Measurements from ENCODE around the gene SCARB1. TPM values are rescaled to one million over a fixed set of nuclear protein-coding genes. Genes with fewer than 3 reads are reported as not detected.

SCARB1 gene
- total and polyA plus RNA-seq, 9 of the 15 experiments (the other 6 are each of a cell fraction or from before 2014, with no cell fraction given): 0.56 to 157 (median 52.8) TPM

- TF ChIP-seq, protein P1, sequence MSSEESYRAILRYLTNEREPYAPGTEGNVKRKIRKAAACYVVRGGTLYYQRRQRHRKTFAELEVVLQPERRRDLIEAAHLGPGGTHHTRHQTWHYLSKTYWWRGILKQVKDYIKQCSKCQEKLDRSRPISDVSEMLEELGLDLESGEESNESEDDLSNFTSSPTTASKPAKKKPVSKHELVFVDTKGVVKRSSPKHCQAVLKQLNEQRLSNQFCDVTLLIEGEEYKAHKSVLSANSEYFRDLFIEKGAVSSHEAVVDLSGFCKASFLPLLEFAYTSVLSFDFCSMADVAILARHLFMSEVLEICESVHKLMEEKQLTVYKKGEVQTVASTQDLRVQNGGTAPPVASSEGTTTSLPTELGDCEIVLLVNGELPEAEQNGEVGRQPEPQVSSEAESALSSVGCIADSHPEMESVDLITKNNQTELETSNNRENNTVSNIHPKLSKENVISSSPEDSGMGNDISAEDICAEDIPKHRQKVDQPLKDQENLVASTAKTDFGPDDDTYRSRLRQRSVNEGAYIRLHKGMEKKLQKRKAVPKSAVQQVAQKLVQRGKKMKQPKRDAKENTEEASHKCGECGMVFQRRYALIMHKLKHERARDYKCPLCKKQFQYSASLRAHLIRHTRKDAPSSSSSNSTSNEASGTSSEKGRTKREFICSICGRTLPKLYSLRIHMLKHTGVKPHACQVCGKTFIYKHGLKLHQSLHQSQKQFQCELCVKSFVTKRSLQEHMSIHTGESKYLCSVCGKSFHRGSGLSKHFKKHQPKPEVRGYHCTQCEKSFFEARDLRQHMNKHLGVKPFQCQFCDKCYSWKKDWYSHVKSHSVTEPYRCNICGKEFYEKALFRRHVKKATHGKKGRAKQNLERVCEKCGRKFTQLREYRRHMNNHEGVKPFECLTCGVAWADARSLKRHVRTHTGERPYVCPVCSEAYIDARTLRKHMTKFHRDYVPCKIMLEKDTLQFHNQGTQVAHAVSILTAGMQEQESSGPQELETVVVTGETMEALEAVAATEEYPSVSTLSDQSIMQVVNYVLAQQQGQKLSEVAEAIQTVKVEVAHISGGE (CRISPR knock-in tag; IDR thresholded peaks at IDR 0.05): 0 out of 6 replicates have a peak, but pooled peaks of 1 of the 3 experiments have one; percentile 27
- TF ChIP-seq POLR2B (IDR thresholded peaks at IDR 0.05; ENCODE audit: low read depth, partially characterized antibody) (peak; percentile 6), POLR2AphosphoS5 (IDR thresholded peaks at IDR 0.05; ENCODE audit: control insufficient read depth, insufficient read depth, low read depth, low read length) (peak; percentile 57), ZNF23 (CRISPR knock-in tag; IDR thresholded peaks at IDR 0.05) (no peak), RBM14 (IDR thresholded peaks at IDR 0.05; ENCODE audit: borderline replicate concordance, insufficient read depth, low read depth, low read length) (no peak), MEF2D (tag; conservative IDR thresholded peaks at IDR 0.05; ENCODE audit: low read depth) (no peak), U2AF1 (optimal IDR thresholded peaks at IDR 0.05; ENCODE audit: low read depth, low read length) (no peak), LEF1 (IDR thresholded peaks at IDR 0.05) (peak; percentile 50), ELF4 (CRISPR knock-in tag; IDR thresholded peaks at IDR 0.05) (0 out of 2 replicates have a peak, but pooled peaks have one; percentile 33), ZNF586 (CRISPR knock-in tag; conservative IDR thresholded peaks at IDR 0.05) (no peak), ZNF175 (CRISPR knock-in tag; IDR thresholded peaks at IDR 0.05; ENCODE audit: low read depth) (no peak), ZNF311 (CRISPR knock-in tag; IDR thresholded peaks at IDR 0.05) (no peak)
- TF ChIP-seq, protein P2, sequence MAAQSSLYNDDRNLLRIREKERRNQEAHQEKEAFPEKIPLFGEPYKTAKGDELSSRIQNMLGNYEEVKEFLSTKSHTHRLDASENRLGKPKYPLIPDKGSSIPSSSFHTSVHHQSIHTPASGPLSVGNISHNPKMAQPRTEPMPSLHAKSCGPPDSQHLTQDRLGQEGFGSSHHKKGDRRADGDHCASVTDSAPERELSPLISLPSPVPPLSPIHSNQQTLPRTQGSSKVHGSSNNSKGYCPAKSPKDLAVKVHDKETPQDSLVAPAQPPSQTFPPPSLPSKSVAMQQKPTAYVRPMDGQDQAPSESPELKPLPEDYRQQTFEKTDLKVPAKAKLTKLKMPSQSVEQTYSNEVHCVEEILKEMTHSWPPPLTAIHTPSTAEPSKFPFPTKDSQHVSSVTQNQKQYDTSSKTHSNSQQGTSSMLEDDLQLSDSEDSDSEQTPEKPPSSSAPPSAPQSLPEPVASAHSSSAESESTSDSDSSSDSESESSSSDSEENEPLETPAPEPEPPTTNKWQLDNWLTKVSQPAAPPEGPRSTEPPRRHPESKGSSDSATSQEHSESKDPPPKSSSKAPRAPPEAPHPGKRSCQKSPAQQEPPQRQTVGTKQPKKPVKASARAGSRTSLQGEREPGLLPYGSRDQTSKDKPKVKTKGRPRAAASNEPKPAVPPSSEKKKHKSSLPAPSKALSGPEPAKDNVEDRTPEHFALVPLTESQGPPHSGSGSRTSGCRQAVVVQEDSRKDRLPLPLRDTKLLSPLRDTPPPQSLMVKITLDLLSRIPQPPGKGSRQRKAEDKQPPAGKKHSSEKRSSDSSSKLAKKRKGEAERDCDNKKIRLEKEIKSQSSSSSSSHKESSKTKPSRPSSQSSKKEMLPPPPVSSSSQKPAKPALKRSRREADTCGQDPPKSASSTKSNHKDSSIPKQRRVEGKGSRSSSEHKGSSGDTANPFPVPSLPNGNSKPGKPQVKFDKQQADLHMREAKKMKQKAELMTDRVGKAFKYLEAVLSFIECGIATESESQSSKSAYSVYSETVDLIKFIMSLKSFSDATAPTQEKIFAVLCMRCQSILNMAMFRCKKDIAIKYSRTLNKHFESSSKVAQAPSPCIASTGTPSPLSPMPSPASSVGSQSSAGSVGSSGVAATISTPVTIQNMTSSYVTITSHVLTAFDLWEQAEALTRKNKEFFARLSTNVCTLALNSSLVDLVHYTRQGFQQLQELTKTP (IDR thresholded peaks at IDR 0.05; ENCODE audit: low read depth in 1 of 2, partially characterized antibody in 2 of 2): no peak
- TF ChIP-seq, protein P3, sequence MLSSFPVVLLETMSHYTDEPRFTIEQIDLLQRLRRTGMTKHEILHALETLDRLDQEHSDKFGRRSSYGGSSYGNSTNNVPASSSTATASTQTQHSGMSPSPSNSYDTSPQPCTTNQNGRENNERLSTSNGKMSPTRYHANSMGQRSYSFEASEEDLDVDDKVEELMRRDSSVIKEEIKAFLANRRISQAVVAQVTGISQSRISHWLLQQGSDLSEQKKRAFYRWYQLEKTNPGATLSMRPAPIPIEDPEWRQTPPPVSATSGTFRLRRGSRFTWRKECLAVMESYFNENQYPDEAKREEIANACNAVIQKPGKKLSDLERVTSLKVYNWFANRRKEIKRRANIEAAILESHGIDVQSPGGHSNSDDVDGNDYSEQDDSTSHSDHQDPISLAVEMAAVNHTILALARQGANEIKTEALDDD (IDR thresholded peaks at IDR 0.05): peak; percentile 60; the same call in 1 of the 2 replicates
Measured at GRCh38 chr12:124909831-124910560, 46.3 kb upstream of the SCARB1 start (continued).
